ENCODE results near the gene CENPU. TPM values are rescaled to one million over a fixed set of nuclear protein-coding genes. Genes with fewer than 3 reads are reported as not detected.
"Not testable (repeated sequence)": the region's sequence is repeated elsewhere in the genome, so short reads cannot be mapped to it uniquely, and the experiment has no call there.

CENPU gene
- total and polyA plus RNA-seq, 4 donors = 1.1 to 3.1 (median 1.8) TPM

DNA sequence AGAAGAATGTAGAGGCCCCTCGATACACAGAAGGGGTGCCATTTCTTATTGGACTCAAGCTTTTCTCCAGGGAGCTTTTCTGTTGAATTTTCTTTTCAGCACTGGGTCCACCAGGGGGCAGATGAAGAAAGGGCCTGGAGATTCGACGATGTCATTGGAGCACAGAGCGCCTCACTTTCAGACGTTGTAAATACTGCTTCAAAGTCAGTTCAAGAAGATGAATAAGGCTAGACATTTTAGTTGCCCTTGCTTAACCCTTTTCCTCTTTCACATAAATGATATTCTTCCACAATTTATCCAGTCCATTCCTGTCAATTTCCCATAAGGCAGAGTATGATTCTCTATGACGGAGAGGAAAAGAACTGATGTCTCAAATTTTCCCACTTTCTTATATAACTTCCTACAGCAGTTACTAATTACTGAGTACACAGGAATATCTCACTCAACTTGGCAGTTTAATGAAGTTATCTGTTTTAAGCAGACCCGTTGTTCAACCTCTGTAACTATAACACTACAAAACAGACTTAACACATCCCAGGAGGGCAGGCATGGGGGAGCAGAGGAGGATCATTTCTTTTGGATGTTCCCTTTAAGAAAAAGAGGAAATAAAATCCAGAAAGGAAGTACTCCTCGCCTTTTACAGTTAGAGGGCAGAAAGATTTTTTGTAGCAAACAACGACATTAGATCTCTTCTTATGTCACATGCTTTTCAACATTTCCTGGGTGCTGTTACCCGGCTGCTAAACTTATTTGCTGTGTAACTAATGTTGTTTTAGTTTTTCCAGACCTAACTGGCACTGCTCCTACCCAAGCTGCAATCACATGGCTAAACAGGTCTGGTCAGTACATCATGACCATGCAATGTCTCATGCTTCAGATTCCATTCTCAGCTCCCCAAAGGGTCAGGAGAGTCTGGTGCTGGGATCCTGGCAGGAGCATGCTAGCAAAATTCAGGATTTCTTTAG is 12.2 kb upstream of the CENPU start:
- Histone ChIP-seq H3K27me3 (ENCODE audit: control insufficient read depth in 1 of 2, insufficient read depth in 2 of 2, low read length in 1 of 2) (no peaks in the 10 kb centered on the region), H3K27ac (ENCODE audit: low read depth in 1 of 2, low read length in 2 of 2) (peak overlapping the region; percentile 58 to 84), H3K4me1 (ENCODE audit: control insufficient read depth in 1 of 2, insufficient read depth in 2 of 2, low read length in 2 of 2) (peaks cover 2% of the 10 kb centered on the region in 2 donors), H3K4me3 (ENCODE audit: low read length in 2 of 2) (no peak overlapping the region), H3K9me3 (ENCODE audit: control insufficient read depth, low read length) (no peaks in the 10 kb centered on the region), H3K36me3 (ENCODE audit: control insufficient read depth in 1 of 2, insufficient read depth in 2 of 2, low read length in 1 of 2) (no peaks in the 10 kb centered on the region)
- peak; percentile 88 for ATAC-seq (ENCODE audit: low FRiP score)
- 1% methylated on average over 10 of the region's 10 CpGs for WGBS, 2 donors
- DNase-seq = peak; percentile 80 to 85
- intact Hi-C loops (cut with DNase I) = loop anchor here (5.0 to 10.0 kb wide), 4 partner anchors 79 to 349 kb away; partner anchors contain the start of gene ACSL1 (in 2 of the 2)

DNA sequence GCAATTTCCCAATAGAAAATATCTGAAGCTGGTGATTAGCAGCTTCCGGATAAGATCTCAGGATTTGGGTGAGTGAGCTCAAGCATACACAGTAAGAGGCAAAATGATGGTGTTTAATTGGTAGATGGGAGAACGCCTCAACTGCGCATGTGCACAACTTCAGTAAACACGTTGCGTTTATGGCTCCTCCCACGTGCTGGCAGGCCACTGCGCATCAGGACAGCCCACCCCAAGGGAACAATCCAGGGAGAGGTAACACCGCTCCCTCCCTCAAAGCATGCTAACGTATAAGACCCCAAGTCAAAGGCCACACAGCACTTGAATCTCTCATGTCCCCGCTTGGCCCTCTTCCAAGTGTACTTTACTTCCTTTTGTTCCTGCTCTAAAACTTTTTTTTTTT is 10.3 kb upstream of the CENPU start:
- H3K4me3 ChIP-seq (ENCODE audit: low read length in 2 of 2) = no peak overlapping the region
- 89 to 92% methylated on average over 10 of the region's 10 CpGs for WGBS, 2 donors
- intact Hi-C loops (cut with DNase I) = loop anchor here (10.0 kb wide), 2 partner anchors 81 to 351 kb away; partner anchors contain the start of gene ACSL1 (in 2 of the 2)
- H3K4me1 ChIP-seq (ENCODE audit: control insufficient read depth in 1 of 2, insufficient read depth in 2 of 2, low read length in 2 of 2) = peaks cover 2% of the 10 kb centered on the region in 2 donors
- no peaks in the 10 kb centered on the region for H3K9me3 ChIP-seq (ENCODE audit: control insufficient read depth, low read length)
- DNase-seq = no peak
- ATAC-seq (ENCODE audit: low FRiP score) = no peak
- H3K27me3 ChIP-seq (ENCODE audit: control insufficient read depth in 1 of 2, insufficient read depth in 2 of 2, low read length in 1 of 2) = no peaks in the 10 kb centered on the region
- no peak overlapping the region for H3K27ac ChIP-seq (ENCODE audit: low read depth in 1 of 2, low read length in 2 of 2)
- H3K36me3 ChIP-seq (ENCODE audit: control insufficient read depth in 1 of 2, insufficient read depth in 2 of 2, low read length in 1 of 2) = no peaks in the 10 kb centered on the region

GRCh38 chr4:184743650-184744049 is 9.8 kb upstream of the CENPU start:
- Histone ChIP-seq H3K36me3 (ENCODE audit: control insufficient read depth in 1 of 2, insufficient read depth in 2 of 2, low read length in 1 of 2) (no peaks in the 10 kb centered on the region), H3K4me1 (ENCODE audit: control insufficient read depth in 1 of 2, insufficient read depth in 2 of 2, low read length in 2 of 2) (peaks cover 2% of the 10 kb centered on the region in 2 donors), H3K9me3 (ENCODE audit: control insufficient read depth, low read length) (no peaks in the 10 kb centered on the region), H3K4me3 (ENCODE audit: low read length in 2 of 2) (no peak overlapping the region), H3K27ac (ENCODE audit: low read depth in 1 of 2, low read length in 2 of 2) (no peak overlapping the region), H3K27me3 (ENCODE audit: control insufficient read depth in 1 of 2, insufficient read depth in 2 of 2, low read length in 1 of 2) (no peaks in the 10 kb centered on the region)
- intact Hi-C loops (cut with DNase I) = loop anchor here (10.0 kb wide), 2 partner anchors 81 to 351 kb away; partner anchors contain the start of gene ACSL1 (in 2 of the 2)
- ATAC-seq (ENCODE audit: low FRiP score) (no peak), DNase-seq (no peak)
- WGBS, 2 donors = 94% methylated on average over 4 of the region's 4 CpGs

DNA sequence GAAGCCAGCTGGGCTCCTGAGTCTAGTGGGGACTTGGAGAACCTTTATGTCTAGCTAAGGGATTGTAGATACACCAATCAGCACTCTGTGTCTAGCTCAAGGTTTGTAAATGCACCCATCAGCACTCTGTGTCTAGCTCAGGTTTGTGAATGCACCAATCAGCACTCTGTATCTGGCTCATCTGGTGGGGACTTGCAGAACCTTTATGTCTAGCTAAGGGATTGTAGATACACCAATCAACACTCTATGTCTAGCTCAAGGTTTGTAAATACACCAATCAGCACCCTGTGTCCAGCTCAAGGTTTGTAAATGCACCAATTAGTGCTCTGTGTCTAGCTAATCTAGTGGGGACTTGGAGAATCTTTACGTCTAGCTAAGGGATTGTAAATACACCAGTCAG is 7.8 kb upstream of the CENPU start:
- not testable (repeated sequence) for H3K27ac ChIP-seq (ENCODE audit: low read depth in 1 of 2, low read length in 2 of 2); DNase-seq; H3K36me3 ChIP-seq (ENCODE audit: control insufficient read depth in 1 of 2, insufficient read depth in 2 of 2, low read length in 1 of 2); ATAC-seq (ENCODE audit: low FRiP score); H3K27me3 ChIP-seq (ENCODE audit: control insufficient read depth in 1 of 2, insufficient read depth in 2 of 2, low read length in 1 of 2); H3K9me3 ChIP-seq (ENCODE audit: control insufficient read depth, low read length); H3K4me1 ChIP-seq (ENCODE audit: control insufficient read depth in 1 of 2, insufficient read depth in 2 of 2, low read length in 2 of 2); H3K4me3 ChIP-seq (ENCODE audit: low read length in 2 of 2)
- 56 to 94% methylated on average over 1 of the region's 1 CpG for WGBS, 2 donors
- intact Hi-C loops (cut with DNase I) = loop anchor here (10.0 kb wide), 2 partner anchors 83 to 353 kb away; partner anchors contain the start of gene ACSL1 (in 2 of the 2)

DNA sequence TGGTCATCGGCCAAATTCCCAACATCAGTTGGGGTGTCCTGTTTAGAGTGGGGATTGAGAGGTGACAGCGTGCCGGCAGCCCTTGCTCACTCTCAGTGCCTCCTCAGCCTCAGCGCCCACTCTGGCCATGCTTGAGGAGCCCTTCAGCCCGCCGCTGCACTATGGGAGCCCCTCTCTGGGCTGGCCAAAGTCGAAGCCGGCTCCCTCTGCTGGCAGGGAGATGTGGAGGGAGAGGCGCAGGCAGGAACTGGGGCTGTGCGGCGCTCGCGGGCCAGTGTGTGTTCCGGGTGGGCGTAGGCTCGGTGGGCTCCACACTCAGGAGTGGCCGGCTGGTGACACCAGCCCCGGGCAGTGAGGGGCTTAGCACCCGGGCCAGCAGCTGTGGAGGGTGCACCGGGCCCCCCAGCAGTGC is 7.1 kb upstream of the CENPU start:
- ATAC-seq (ENCODE audit: low FRiP score) = no peak
- Histone ChIP-seq H3K9me3 (ENCODE audit: control insufficient read depth, low read length) (no peaks in the 10 kb centered on the region), H3K27me3 (ENCODE audit: control insufficient read depth in 1 of 2, insufficient read depth in 2 of 2, low read length in 1 of 2) (no peaks in the 10 kb centered on the region), H3K4me3 (ENCODE audit: low read length in 2 of 2) (no peak overlapping the region), H3K36me3 (ENCODE audit: control insufficient read depth in 1 of 2, insufficient read depth in 2 of 2, low read length in 1 of 2) (no peaks in the 10 kb centered on the region), H3K27ac (ENCODE audit: low read depth in 1 of 2, low read length in 2 of 2) (no peak overlapping the region), H3K4me1 (ENCODE audit: control insufficient read depth in 1 of 2, insufficient read depth in 2 of 2, low read length in 2 of 2) (no peaks in the 10 kb centered on the region)
- no peak for DNase-seq
- WGBS, 2 donors = 96 to 100% methylated on average over 20 of the region's 20 CpGs
- intact Hi-C loops (cut with DNase I) = loop anchor here (10.0 kb wide), 2 partner anchors 84 to 354 kb away; partner anchors contain the start of gene ACSL1 (in 2 of the 2)

- H3K36me3 ChIP-seq (ENCODE audit: control insufficient read depth in 1 of 2, insufficient read depth in 2 of 2, low read length in 1 of 2); H3K9me3 ChIP-seq (ENCODE audit: control insufficient read depth, low read length); H3K4me1 ChIP-seq (ENCODE audit: control insufficient read depth in 1 of 2, insufficient read depth in 2 of 2, low read length in 2 of 2); H3K4me3 ChIP-seq (ENCODE audit: low read length in 2 of 2); DNase-seq; H3K27me3 ChIP-seq (ENCODE audit: control insufficient read depth in 1 of 2, insufficient read depth in 2 of 2, low read length in 1 of 2); ATAC-seq (ENCODE audit: low FRiP score); H3K27ac ChIP-seq (ENCODE audit: low read depth in 1 of 2, low read length in 2 of 2); intact Hi-C loops (cut with DNase I): not testable (repeated sequence)
- 69 to 75% methylated on average over 1 of the region's 1 CpG for WGBS, 2 donors
These were observed 5.7 kb upstream of the CENPU start for GRCh38 chr4:184739575-184739974.

DNA sequence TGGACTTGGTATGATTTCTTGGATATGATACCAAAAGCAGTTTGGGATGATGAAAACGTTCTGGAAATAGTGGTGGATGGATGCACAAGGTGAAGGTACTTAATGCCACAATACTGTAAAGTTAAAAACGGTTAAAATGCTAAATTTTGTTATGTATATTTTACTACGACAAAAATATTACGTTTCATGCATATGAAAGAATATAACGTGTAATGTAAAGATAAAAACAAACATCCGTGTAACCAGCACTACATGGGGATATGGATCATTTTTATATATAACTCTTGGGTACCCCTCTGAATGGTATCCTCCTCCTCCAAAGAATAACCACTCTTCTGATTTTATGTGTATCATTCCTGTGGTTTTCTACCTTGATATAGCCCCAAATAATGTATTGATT is 862 bp upstream of the CENPU start:
- no peak overlapping the region for H3K27ac ChIP-seq (ENCODE audit: low read depth in 1 of 2, low read length in 2 of 2)
- WGBS, 2 donors = 58 to 62% methylated on average over 6 of the region's 6 CpGs
- intact Hi-C loops (cut with DNase I) = loop anchor here in 1 of 2 donors (5.0 kb wide), 1 partner anchor 87 kb away; the partner anchor contains the start of genes CASP3 and PRIMPOL

DNA sequence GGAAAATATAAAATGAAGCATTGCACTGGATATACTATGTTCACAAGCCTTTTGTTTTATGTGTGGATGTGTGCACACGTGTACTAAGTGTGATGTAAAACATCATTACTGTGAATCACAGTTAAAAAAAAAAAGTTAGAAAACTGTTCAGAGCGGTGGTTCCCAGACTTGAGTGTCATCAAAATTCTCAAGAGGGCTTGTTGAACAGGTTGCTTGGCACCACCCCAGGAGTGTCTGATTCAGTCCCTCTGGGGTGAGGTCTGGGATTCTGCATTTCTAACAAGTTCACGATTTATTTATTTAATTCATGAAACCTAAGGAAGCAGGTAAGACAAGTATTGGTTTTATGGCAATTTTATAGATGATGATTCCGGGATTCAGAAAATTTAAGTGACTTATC is 1.8 kb downstream of the CENPU start:
- WGBS, 2 donors = 62 to 66% methylated on average over 4 of the region's 4 CpGs
- intact Hi-C loops (cut with DNase I) = loop anchor here in 1 of 2 donors (5.0 kb wide), 1 partner anchor 85 kb away; the partner anchor contains the start of genes CASP3 and PRIMPOL

More for the DNA sequence above, 862 bp upstream of the CENPU start:
- Histone ChIP-seq H3K36me3 (ENCODE audit: control insufficient read depth in 1 of 2, insufficient read depth in 2 of 2, low read length in 1 of 2) (no peaks in the 10 kb centered on the region), H3K27me3 (ENCODE audit: control insufficient read depth in 1 of 2, insufficient read depth in 2 of 2, low read length in 1 of 2) (no peaks in the 10 kb centered on the region), H3K9me3 (ENCODE audit: control insufficient read depth, low read length) (no peaks in the 10 kb centered on the region), H3K4me1 (ENCODE audit: control insufficient read depth in 1 of 2, insufficient read depth in 2 of 2, low read length in 2 of 2) (no peaks in the 10 kb centered on the region), H3K4me3 (ENCODE audit: low read length in 2 of 2) (peak overlapping the region in 1 of 2 donors; percentile 60)
- no peak for ATAC-seq (ENCODE audit: low FRiP score)
- DNase-seq = no peak

More for the DNA sequence above, 1.8 kb downstream of the CENPU start:
- DNase-seq (no peak), ATAC-seq (ENCODE audit: low FRiP score) (no peak)
- Histone ChIP-seq H3K4me1 (ENCODE audit: control insufficient read depth in 1 of 2, insufficient read depth in 2 of 2, low read length in 2 of 2) (no peaks in the 10 kb centered on the region), H3K27me3 (ENCODE audit: control insufficient read depth in 1 of 2, insufficient read depth in 2 of 2, low read length in 1 of 2) (no peaks in the 10 kb centered on the region), H3K27ac (ENCODE audit: low read depth in 1 of 2, low read length in 2 of 2) (no peak overlapping the region), H3K36me3 (ENCODE audit: control insufficient read depth in 1 of 2, insufficient read depth in 2 of 2, low read length in 1 of 2) (no peaks in the 10 kb centered on the region), H3K9me3 (ENCODE audit: control insufficient read depth, low read length) (no peaks in the 10 kb centered on the region), H3K4me3 (ENCODE audit: low read length in 2 of 2) (no peak overlapping the region)
